Cardiac fibroblast (primary cell): ENCODE data around the gene TRPM4.

Experiments used
- DNase-seq, 2 donors: peaks; one replicate each; pipeline versions ENCODE4 v3.0.0 to v3.0.0-alpha.2; 2010; ENCODE audit warnings: low read depth in 2 of 2
- H3K4me3 ChIP-seq, 2 donors: replicated peaks in 1 of 2; 1 replicate in 1 of 2; 2 replicates in 1 of 2; pipeline ENCODE4 v1.5.1; 2011; ENCODE audit warnings: low read depth in 2 of 2, low read length in 2 of 2, mild to moderate bottlenecking in 2 of 2, moderate library complexity in 1 of 2
- TF ChIP-seq, protein P1 (sequence below): IDR thresholded peaks from one replicate; pipeline ENCODE4 v1.5.1; 2011; ENCODE audit warnings: low read depth, mild to moderate bottlenecking, low read length, inconsistent platforms

TRPM4 gene

DNA sequence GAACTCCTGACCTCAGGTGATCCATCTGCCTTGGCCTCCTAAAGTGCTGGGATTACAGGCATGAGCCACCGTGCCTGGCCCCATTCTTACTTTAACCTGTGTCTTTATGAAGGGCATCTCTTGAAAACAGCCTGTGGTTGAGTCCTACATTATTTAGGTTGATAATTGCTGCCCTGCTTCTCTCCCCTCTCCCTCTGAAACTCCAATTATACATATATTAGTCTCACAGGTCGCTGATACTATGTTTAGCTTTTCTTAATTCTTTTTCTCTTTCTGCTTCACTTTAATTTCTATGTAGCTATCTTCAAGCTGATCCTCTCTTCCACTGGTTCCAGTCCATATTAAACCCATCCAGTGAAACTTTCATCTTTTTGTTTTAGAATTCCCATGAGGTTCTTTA, 92.3 kb downstream of the TRPM4 start:
- TF ChIP-seq, protein P1, sequence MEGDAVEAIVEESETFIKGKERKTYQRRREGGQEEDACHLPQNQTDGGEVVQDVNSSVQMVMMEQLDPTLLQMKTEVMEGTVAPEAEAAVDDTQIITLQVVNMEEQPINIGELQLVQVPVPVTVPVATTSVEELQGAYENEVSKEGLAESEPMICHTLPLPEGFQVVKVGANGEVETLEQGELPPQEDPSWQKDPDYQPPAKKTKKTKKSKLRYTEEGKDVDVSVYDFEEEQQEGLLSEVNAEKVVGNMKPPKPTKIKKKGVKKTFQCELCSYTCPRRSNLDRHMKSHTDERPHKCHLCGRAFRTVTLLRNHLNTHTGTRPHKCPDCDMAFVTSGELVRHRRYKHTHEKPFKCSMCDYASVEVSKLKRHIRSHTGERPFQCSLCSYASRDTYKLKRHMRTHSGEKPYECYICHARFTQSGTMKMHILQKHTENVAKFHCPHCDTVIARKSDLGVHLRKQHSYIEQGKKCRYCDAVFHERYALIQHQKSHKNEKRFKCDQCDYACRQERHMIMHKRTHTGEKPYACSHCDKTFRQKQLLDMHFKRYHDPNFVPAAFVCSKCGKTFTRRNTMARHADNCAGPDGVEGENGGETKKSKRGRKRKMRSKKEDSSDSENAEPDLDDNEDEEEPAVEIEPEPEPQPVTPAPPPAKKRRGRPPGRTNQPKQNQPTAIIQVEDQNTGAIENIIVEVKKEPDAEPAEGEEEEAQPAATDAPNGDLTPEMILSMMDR = no peak
- no peak for DNase-seq
- no peak overlapping the region for H3K4me3 ChIP-seq

DNA sequence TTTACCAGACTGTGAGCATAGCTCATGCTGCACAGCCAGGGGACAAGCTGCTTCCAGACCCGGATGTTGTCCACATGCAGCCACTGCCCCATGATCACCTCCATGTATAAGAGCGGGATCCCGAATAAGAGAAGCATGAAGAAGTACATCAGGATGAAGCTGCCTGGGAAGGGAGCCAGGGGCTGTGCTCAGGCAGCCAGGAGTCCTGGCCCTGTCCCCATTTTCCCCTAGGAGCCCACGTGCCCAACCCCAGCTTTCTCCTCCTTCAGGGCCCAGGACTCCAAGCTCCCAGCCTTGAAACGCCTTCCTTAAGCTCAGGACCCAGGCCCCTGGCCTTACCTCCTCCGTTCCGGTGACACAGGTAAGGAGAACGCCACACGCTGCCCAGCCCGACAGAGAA, 98.1 kb downstream of the TRPM4 start:
- TF ChIP-seq, protein P1 = no peak
- no peak for DNase-seq
- no peak overlapping the region for H3K4me3 ChIP-seq

DNA sequence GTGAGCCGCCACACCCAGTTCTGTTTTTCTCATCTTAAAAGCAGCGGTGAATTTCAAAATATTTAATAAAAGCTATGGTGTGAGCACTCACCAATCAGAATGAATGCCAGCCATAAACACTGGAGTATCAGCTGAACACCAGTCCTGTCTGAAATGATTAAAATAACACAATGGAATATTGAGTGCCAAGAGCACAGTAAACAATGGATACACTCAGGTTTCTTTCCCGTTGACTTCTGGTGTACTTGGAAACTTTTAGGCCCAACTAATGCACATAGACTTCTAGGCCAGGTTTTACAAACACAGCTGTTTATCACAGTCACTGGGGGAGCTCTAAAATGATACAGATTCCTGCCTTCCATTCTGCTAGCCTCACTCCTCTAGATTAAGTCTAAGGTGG, 99.1 kb downstream of the TRPM4 start:
- no peak overlapping the region for H3K4me3 ChIP-seq
- TF ChIP-seq, protein P1 = no peak
- no peak for DNase-seq
